Tibial nerve (tissue), 3 donors: Measurements from ENCODE around the gene ZNF460.

Experiments
- CTCF ChIP-seq, 5 experiments: fragments of 200-600 bp in 3 of 5; fragments of 450-650 bp in 2 of 5; sonication (generic) in 3 of 5; IDR thresholded peaks; one replicate each; pipeline ENCODE4 v1.5.1; 2016 to 2019; ENCODE audit warnings: antibody characterized with exemption in 5 of 5, mild to moderate bottlenecking in 3 of 5, moderate library complexity in 2 of 5
- POLR2A ChIP-seq, 2 donors: fragments of 450-650 bp; IDR thresholded peaks; one replicate each; pipeline ENCODE4 v1.6.1; 2017; ENCODE audit warnings: antibody characterized with exemption in 2 of 2, mild to moderate bottlenecking in 2 of 2, moderate library complexity in 2 of 2

GRCh38 chr19:57314146-57314545 is 33.9 kb downstream of the ZNF460 start:
- no peak for TF ChIP-seq CTCF (IDR thresholded peaks at IDR 0.05)
- TF ChIP-seq POLR2A (IDR thresholded peaks at IDR 0.05), result no peak
